Measurements from ENCODE around the gene PPP1R12A. TPM values are rescaled to one million over a fixed set of nuclear protein-coding genes. Genes with fewer than 3 reads are reported as not detected.

The PPP1R12A gene
- polyA plus RNA-seq, 1 donor = 59.8 TPM

- no peak for DNase-seq (ENCODE audit: low read depth)
Observed at GRCh38 chr12:79935624-79936345, 888 bp upstream of the PPP1R12A start.

- DNase-seq (ENCODE audit: low read depth) = no peak
Observed at GRCh38 chr12:79934281-79935020, 446 bp downstream of the PPP1R12A start.

GRCh38 chr12:79933532-79934264 lies 1.2 kb downstream of the PPP1R12A start:
- DNase-seq (ENCODE audit: low read depth) = no peak

- no peak for DNase-seq (ENCODE audit: low read depth)
Observed at GRCh38 chr12:79933043-79933442, 1.9 kb downstream of the PPP1R12A start.

- DNase-seq (ENCODE audit: low read depth) = no peak
Observed at GRCh38 chr12:79932357-79932756, 2.5 kb downstream of the PPP1R12A start.

GRCh38 chr12:79929065-79929464 lies 5.8 kb downstream of the PPP1R12A start:
- DNase-seq (ENCODE audit: low read depth) = no peak

GRCh38 chr12:79927772-79928474 lies 7.0 kb downstream of the PPP1R12A start:
- no peak for DNase-seq (ENCODE audit: low read depth)

GRCh38 chr12:79926951-79927350 lies 7.9 kb downstream of the PPP1R12A start:
- DNase-seq (ENCODE audit: low read depth) = no peak

GRCh38 chr12:79925492-79925891 lies 9.4 kb downstream of the PPP1R12A start:
- DNase-seq (ENCODE audit: low read depth) = no peak

GRCh38 chr12:79921786-79922185 lies 13.1 kb downstream of the PPP1R12A start:
- no peak for DNase-seq (ENCODE audit: low read depth)

GRCh38 chr12:79920421-79921238 lies 14.3 kb downstream of the PPP1R12A start:
- no peak for DNase-seq (ENCODE audit: low read depth)

GRCh38 chr12:79919762-79920161 lies 15.1 kb downstream of the PPP1R12A start:
- no peak for DNase-seq (ENCODE audit: low read depth)

- no peak for DNase-seq (ENCODE audit: low read depth)
Observed at GRCh38 chr12:79916826-79917225, 18.1 kb downstream of the PPP1R12A start.

- no peak for DNase-seq (ENCODE audit: low read depth)
Observed at GRCh38 chr12:79911889-79912656, 22.8 kb downstream of the PPP1R12A start.

- no peak for DNase-seq (ENCODE audit: low read depth)
Observed at GRCh38 chr12:79908366-79908765, 26.5 kb downstream of the PPP1R12A start.

- no peak for DNase-seq (ENCODE audit: low read depth)
Observed at GRCh38 chr12:79901506-79901905, 33.4 kb downstream of the PPP1R12A start.

- DNase-seq (ENCODE audit: low read depth) = no peak
Observed at GRCh38 chr12:79900951-79901350, 33.9 kb downstream of the PPP1R12A start.

- DNase-seq (ENCODE audit: low read depth) = no peak
Observed at GRCh38 chr12:79900199-79900598, 34.7 kb downstream of the PPP1R12A start.

GRCh38 chr12:79897617-79898016 lies 37.3 kb downstream of the PPP1R12A start:
- no peak for DNase-seq (ENCODE audit: low read depth)

GRCh38 chr12:79895804-79896203 lies 39.1 kb downstream of the PPP1R12A start:
- no peak for DNase-seq (ENCODE audit: low read depth)

All from forelimb muscle (tissue), 1 donor.